Measurements from ENCODE around the gene ANXA11. TPM values are rescaled to one million over a fixed set of nuclear protein-coding genes. Genes with fewer than 3 reads are reported as not detected.

ANXA11 gene
- total and polyA plus RNA-seq, 2 of the 8 experiments (the other 6 are each of a cell fraction or from before 2014, with no cell fraction given) = 40.5 to 84.9 TPM

DNA sequence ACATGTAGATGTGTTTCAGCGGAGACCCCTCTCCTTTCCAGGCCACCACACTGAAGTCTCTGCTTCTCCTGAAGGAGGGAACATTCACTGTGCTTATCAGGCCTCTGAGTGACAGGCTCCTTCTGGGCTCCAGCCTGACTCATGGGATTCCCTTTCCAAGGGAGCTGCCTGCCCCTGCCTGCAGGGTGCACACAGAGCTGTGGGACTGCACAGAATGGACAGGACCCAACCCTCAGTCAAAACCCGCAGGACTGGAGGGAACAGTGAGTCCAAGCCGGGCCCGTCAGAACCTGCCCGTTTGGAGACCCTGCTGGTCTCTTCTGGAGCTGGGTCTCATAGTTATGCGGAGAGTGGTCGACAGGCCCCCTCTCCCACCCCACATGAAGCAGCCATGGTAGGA, 40.2 kb downstream of the ANXA11 start:
- no peaks in the 10 kb centered on the region for H3K23me2 ChIP-seq (ENCODE audit: low read depth, low read length)
- peaks cover 0 to 4% (median 0%) of the 10 kb centered on the region in 4 experiments; a peak in 2 of 8 replicates for H3K36me3 ChIP-seq (ENCODE audit: control insufficient read depth in 2 of 4, insufficient read depth in 4 of 4, low read length in 3 of 4)
- no peak overlapping the region for H3K4me3 ChIP-seq (ENCODE audit: extremely low read depth in 1 of 4, insufficient read depth in 2 of 4, low read depth in 3 of 4, low read length in 4 of 4)
- H3K9ac ChIP-seq (replicated peaks in 1 of 4; ENCODE audit: extremely low read depth in 1 of 4, low read depth in 3 of 4, low read length in 3 of 4) = no peak overlapping the region
- H2BK5ac ChIP-seq (ENCODE audit: low read depth, low read length) = no peak overlapping the region
- DNase-seq (ENCODE audit: low read depth in 1 of 2, low spot score in 2 of 2) (no peak), FAIRE-seq (no peak)
- H4K91ac ChIP-seq (replicated peaks; ENCODE audit: insufficient read length, low read length) = no peak overlapping the region
- H3K4ac ChIP-seq (replicated peaks; ENCODE audit: insufficient read length, low read depth, low read length) = no peak overlapping the region
- H2BK120ac ChIP-seq (replicated peaks; ENCODE audit: low read depth, low read length) = no peak overlapping the region
- H3K14ac ChIP-seq (ENCODE audit: insufficient read length) = no peak overlapping the region
- 92% methylated on average over 7 of the region's 7 CpGs; no CpG with 5 or more reads in 1 of the 2 experiments for WGBS, 2 experiments (ENCODE audit: extremely low coverage in 1 of 2, insufficient coverage in 1 of 2, insufficient read length in 1 of 2, insufficient replicate concordance in 2 of 2, low coverage in 1 of 2, low lambda C conversion rate in 2 of 2, missing lambda C conversion rate in 1 of 2)
- H3K27me3 ChIP-seq (replicated peaks in 1 of 4; ENCODE audit: control insufficient read depth in 3 of 4, extremely low read depth in 1 of 4, insufficient read depth in 3 of 4, low read length in 3 of 4) = no peaks in the 10 kb centered on the region
- no peak overlapping the region for H3K56ac ChIP-seq (replicated peaks; ENCODE audit: insufficient read length, low read depth, low read length)
- H3K23ac ChIP-seq (ENCODE audit: insufficient read length) = no peak overlapping the region
- no peak overlapping the region for H3K4me2 ChIP-seq (ENCODE audit: insufficient read depth in 1 of 2, low read depth in 2 of 2, low read length in 2 of 2)
- H3K9me3 ChIP-seq (ENCODE audit: insufficient read depth in 2 of 2, low read depth in 1 of 2, low read length in 1 of 2) = no peaks in the 10 kb centered on the region
- CTCF ChIA-PET (ENCODE audit: partially characterized antibody) = interaction anchor here (0.8 to 7.6 kb wide), 9 partner anchors 11 to 107 kb away, joined by 3 to 66 read pairs (median 5); no protein-coding TSS in a partner anchor
- H2AFZ ChIP-seq (ENCODE audit: low read length) = no peak overlapping the region
- H3K4me1 ChIP-seq (replicated peaks in 1 of 4; ENCODE audit: control insufficient read depth in 3 of 4, insufficient read depth in 4 of 4, low read length in 3 of 4) = peaks cover 2 to 8% (median 6%) of the 10 kb centered on the region in 4 experiments; a peak in 5 of 7 replicates
- H3K79me2 ChIP-seq (ENCODE audit: control insufficient read depth in 1 of 2, insufficient read depth in 2 of 2, low read length in 2 of 2) = no peaks in the 10 kb centered on the region
- H2BK15ac ChIP-seq (ENCODE audit: low read length) = no peak overlapping the region
- no peak overlapping the region for H3K18ac ChIP-seq (ENCODE audit: extremely low read depth, low read length)
- no peaks in the 10 kb centered on the region for H3K79me1 ChIP-seq (ENCODE audit: low read depth, low read length)
- no peak overlapping the region for H2AK5ac ChIP-seq (ENCODE audit: low read depth, low read length)
- H3K27ac ChIP-seq (ENCODE audit: low read depth, low read length) = no peak overlapping the region
- H4K8ac ChIP-seq (ENCODE audit: extremely low read depth, insufficient read depth, low read length) = no peak overlapping the region
- no peak overlapping the region for H2BK12ac ChIP-seq (ENCODE audit: low read depth, low read length)
- no peak overlapping the region for H4K5ac ChIP-seq (ENCODE audit: insufficient read length, low read depth, low read length)
- no peak overlapping the region for H2BK20ac ChIP-seq (ENCODE audit: low read length)
- POLR2A ChIA-PET (ENCODE audit: partially characterized antibody) = no interaction called here
- H4K20me1 ChIP-seq (replicated peaks in 1 of 2; ENCODE audit: control insufficient read depth in 1 of 2, insufficient read depth in 2 of 2, low read length in 2 of 2) = no peaks in the 10 kb centered on the region
- TF ChIP-seq KDM1A (IDR thresholded peaks at IDR 0.05; ENCODE audit: borderline replicate concordance, low read length) = no peak
- TF ChIP-seq NANOG (IDR thresholded peaks at IDR 0.05; ENCODE audit: insufficient read depth, low read depth, low read length, poor library complexity, severe bottlenecking) = no peak
- no peak for TF ChIP-seq TAF7 (optimal IDR thresholded peaks at IDR 0.05; ENCODE audit: borderline replicate concordance, low read depth, low read length)
- no peak for TF ChIP-seq TAF1 (IDR thresholded peaks at IDR 0.05; ENCODE audit: low read depth, low read length)
- no peak for TF ChIP-seq SUZ12 (IDR thresholded peaks at IDR 0.05; ENCODE audit: low read length)
- no peak for TF ChIP-seq HDAC2 (IDR thresholded peaks at IDR 0.05; ENCODE audit: borderline replicate concordance in 1 of 2, low read depth in 2 of 2, low read length in 2 of 2)
- TF ChIP-seq CTCF (IDR thresholded peaks at IDR 0.05; ENCODE audit: control extremely low read depth in 1 of 3, insufficient read depth in 1 of 3, low read depth in 1 of 3, low read length in 3 of 3) = no peak
- no peak for TF ChIP-seq EGR1 (IDR thresholded peaks at IDR 0.05; ENCODE audit: borderline replicate concordance, low read depth, low read length)
- TF ChIP-seq BCL11A (IDR thresholded peaks at IDR 0.05; ENCODE audit: low read depth in 2 of 2, low read length in 2 of 2) = no peak
- TF ChIP-seq SIN3A (conservative IDR thresholded peaks at IDR 0.05 in 1 of 2, IDR thresholded peaks at IDR 0.05 in 1 of 2; ENCODE audit: low read depth in 1 of 2, low read length in 2 of 2) = no peak
